SK-N-SH (cell line): ENCODE data around the gene PRKAR1A. TPM values are rescaled to one million over a fixed set of nuclear protein-coding genes. Genes with fewer than 3 reads are reported as not detected.

Experiments used
- CTCF ChIA-PET: fragments of 300-600, 350-600 bp; formaldehyde crosslinking; extraction: SDS; loops from one replicate; lab custom pipeline; 2021; lab: Yijun Ruan, JAX
- POLR2A ChIA-PET: fragments of 350-600 bp; sonication (Branson Sonifier 250); formaldehyde crosslinking; extraction: SDS; loops from one replicate; lab custom pipeline; 2020; ENCODE audit warnings: antibody characterized with exemption, inconsistent platforms; lab: Yijun Ruan, JAX
- DNase-seq: peaks from one replicate; pipeline ENCODE4 v3.0.0; 2012
- H2AFZ ChIP-seq: fragments of 200-600 bp; sonication (generic); 2 replicates; pipeline ENCODE4 v1.8.1; 2016; ENCODE audit warnings: antibody characterized with exemption, mild to moderate bottlenecking, low read depth
- H3F3A ChIP-seq: fragments of 200-600 bp; sonication (generic); replicated peaks from 2 replicates; pipeline ENCODE3; 2016; ENCODE audit warnings: antibody characterized with exemption, mild to moderate bottlenecking; ENCODE audit not compliant: insufficient read depth
- H3K27ac ChIP-seq, 2 experiments: fragments of 200-500 bp in 1 of 2; fragments of 200-600 bp in 1 of 2; sonication (Bioruptor generic) in 1 of 2; sonication (generic), shearing (Covaris generic) in 1 of 2; 2 replicates each; pipeline versions ENCODE4 v1.5.1 to v1.6.1; 2014 to 2016; ENCODE audit warnings: low read depth in 2 of 2, inconsistent platforms in 1 of 2, low read length in 1 of 2, mild to moderate bottlenecking in 1 of 2, mixed read lengths in 1 of 2
- H3K27me3 ChIP-seq: fragments of 200-600 bp; sonication (generic), shearing (Covaris generic); 2 replicates; pipeline ENCODE4 v1.6.1; 2016; ENCODE audit warnings: mixed run types; ENCODE audit not compliant: insufficient read depth
- H3K36me3 ChIP-seq, 2 experiments: fragments of 200-500 bp in 1 of 2; fragments of 200-600 bp in 1 of 2; sonication (Bioruptor generic) in 1 of 2; sonication (generic) in 1 of 2; replicated peaks in 1 of 2; 2 replicates each; pipeline versions ENCODE3 to v1.5.1; 2014 to 2016; ENCODE audit warnings: low read length in 1 of 2, mild to moderate bottlenecking in 1 of 2; ENCODE audit not compliant: insufficient read depth in 2 of 2, control insufficient read depth in 1 of 2
- H3K4me1 ChIP-seq, 2 experiments: fragments of 200-500 bp in 1 of 2; fragments of 200-600 bp in 1 of 2; sonication (Bioruptor generic) in 1 of 2; sonication (generic), shearing (Covaris generic) in 1 of 2; 2 replicates each; pipeline versions ENCODE4 v1.5.1 to v1.6.1; 2014 to 2016; ENCODE audit warnings: low read depth in 1 of 2, low read length in 1 of 2, mixed run types in 1 of 2; ENCODE audit not compliant: insufficient read depth in 2 of 2, control insufficient read depth in 1 of 2
- H3K4me2 ChIP-seq: fragments of 200-600 bp; sonication (generic), shearing (Covaris generic); 2 replicates; pipeline ENCODE4 v1.6.1; 2017; ENCODE audit warnings: mixed run types
- H3K4me3 ChIP-seq, 2 experiments: fragments of 200-500 bp in 1 of 2; fragments of 200-600 bp in 1 of 2; sonication (Bioruptor generic) in 1 of 2; sonication (generic), shearing (Covaris generic) in 1 of 2; 2 replicates each; pipeline versions ENCODE4 v1.5.1 to v1.8.1; 2014 to 2016; ENCODE audit warnings: low read depth in 2 of 2, inconsistent platforms in 1 of 2, low read length in 1 of 2, mild to moderate bottlenecking in 1 of 2, mixed read lengths in 1 of 2, moderate library complexity in 1 of 2
- H3K79me2 ChIP-seq: fragments of 200-600 bp; sonication (generic); 2 replicates; pipeline ENCODE4 v1.8.1; 2017; ENCODE audit warnings: mild to moderate bottlenecking; ENCODE audit not compliant: insufficient read depth
- H3K9ac ChIP-seq: fragments of 200-600 bp; sonication (generic); 2 replicates; pipeline ENCODE4 v1.6.1; 2017; ENCODE audit warnings: mixed run types
- H3K9me2 ChIP-seq: fragments of 200-600 bp; sonication (generic); 2 replicates; pipeline ENCODE4 v1.6.1; 2017; ENCODE audit warnings: mixed run types
- H3K9me3 ChIP-seq: fragments of 200-600 bp; sonication (generic); 2 replicates; pipeline ENCODE4 v1.6.1; 2017; ENCODE audit warnings: mixed run types, mild to moderate bottlenecking, moderate library complexity
- H4K20me1 ChIP-seq: fragments of 200-600 bp; sonication (generic); 2 replicates; pipeline ENCODE4 v1.6.1; 2017; ENCODE audit warnings: mild to moderate bottlenecking, mixed run types; ENCODE audit not compliant: insufficient read depth
- CTCF ChIP-seq: fragments of 200-600 bp; sonication (generic); IDR thresholded peaks from 2 replicates; pipeline ENCODE4 v1.6.1; 2017; ENCODE audit warnings: antibody characterized with exemption, mild to moderate bottlenecking, moderate library complexity
- ELF1 ChIP-seq: IDR thresholded peaks from 2 replicates; pipeline ENCODE4 v1.4.0; 2012
- EP300 ChIP-seq, 2 experiments: IDR thresholded peaks; 2 replicates each; pipeline versions ENCODE4 v1.4.0 to v1.6.1; 2012; ENCODE audit warnings: borderline replicate concordance in 1 of 2, low read depth in 1 of 2, low read length in 1 of 2
- EZH2phosphoT487 ChIP-seq: fragments of 200-600 bp; sonication (generic); IDR thresholded peaks from 2 replicates; pipeline ENCODE4 v1.6.1; 2017; ENCODE audit warnings: low read depth, mixed run types, mild to moderate bottlenecking, antibody characterized with exemption, moderate library complexity, borderline replicate concordance
- JUND ChIP-seq: IDR thresholded peaks from 2 replicates; pipeline ENCODE4 v1.4.0; 2012
- MAX ChIP-seq: IDR thresholded peaks from 2 replicates; pipeline ENCODE4 v1.4.0; 2012; ENCODE audit warnings: low read depth
- MEF2A ChIP-seq: IDR thresholded peaks from 2 replicates; pipeline ENCODE4 v1.4.0; 2012; ENCODE audit warnings: low read depth, borderline replicate concordance
- MXI1 ChIP-seq: IDR thresholded peaks from 2 replicates; pipeline ENCODE4 v1.6.1; 2012; ENCODE audit warnings: mild to moderate bottlenecking, low read depth, low read length, improper control_type of control experiment
- NFIC ChIP-seq: IDR thresholded peaks from 2 replicates; pipeline ENCODE4 v1.4.0; 2012; ENCODE audit warnings: borderline replicate concordance
- NRF1 ChIP-seq: IDR thresholded peaks from 2 replicates; pipeline ENCODE4 v1.6.1; 2012; ENCODE audit warnings: low read depth, mild to moderate bottlenecking, low read length
- PBX3 ChIP-seq: IDR thresholded peaks from 2 replicates; pipeline ENCODE4; 2012
- RFX5 ChIP-seq: IDR thresholded peaks from 2 replicates; pipeline ENCODE4 v1.6.1; 2012; ENCODE audit warnings: mild to moderate bottlenecking, improper control_type of control experiment, low read length
- RXRA ChIP-seq: IDR thresholded peaks from 2 replicates; pipeline ENCODE4 v1.4.0; 2012; ENCODE audit warnings: low read depth, mild to moderate bottlenecking, borderline replicate concordance
- SIN3A ChIP-seq: IDR thresholded peaks from 2 replicates; pipeline ENCODE4 v1.6.1; 2012; ENCODE audit warnings: low read depth, mild to moderate bottlenecking, low read length, moderate library complexity, borderline replicate concordance
- SMC3 ChIP-seq: IDR thresholded peaks from 2 replicates; pipeline ENCODE4 v1.6.1; 2012; ENCODE audit warnings: low read depth, low read length, improper control_type of control experiment
- TAF1 ChIP-seq: IDR thresholded peaks from 2 replicates; pipeline ENCODE4 v1.6.1; 2012; ENCODE audit warnings: low read depth, mild to moderate bottlenecking, low read length, moderate library complexity, borderline replicate concordance
- TEAD4 ChIP-seq: IDR thresholded peaks from 2 replicates; pipeline ENCODE4 v1.4.0; 2012; ENCODE audit warnings: mild to moderate bottlenecking, borderline replicate concordance; ENCODE audit not compliant: insufficient read depth
- YY1 ChIP-seq: IDR thresholded peaks from 2 replicates; pipeline ENCODE4 v1.4.0; 2012; ENCODE audit warnings: low read depth, mild to moderate bottlenecking
- WGBS: methylation state at CpG from one replicate; pipeline ENCODE4 v1.1.6; 2017; ENCODE audit warnings: low lambda C conversion rate; 5-methylcytosine and 5-hydroxymethylcytosine counted together
- polyA plus RNA-seq, 3 experiments: library from polyadenylated mRNA; depleted of rRNA; stranded (reverse); fragments of >200 nt; gene quantifications; 2 replicates each; pipeline ENCODE4 v1.2.3, GENCODE V29; 2012

Gene PRKAR1A
- polyA plus RNA-seq, 1 of the 3 experiments (the other 2 are of a cell fraction): 195 TPM

GRCh38 chr17:68534695-68535088 is 22.5 kb downstream of the PRKAR1A start:
- Histone ChIP-seq H3K4me1 (no peaks in the 10 kb centered on the region), H3K9me3 (no peaks in the 10 kb centered on the region), H2AFZ (no peak overlapping the region), H3K79me2 (peaks cover 7% of the 10 kb centered on the region; the same call in 1 of the 2 replicates), H3K27ac (no peak overlapping the region), H3K27me3 (no peaks in the 10 kb centered on the region), H3K4me2 (no peak overlapping the region), H3K4me3 (no peak overlapping the region), H3K36me3 (peaks cover 79 to 97% of the 10 kb centered on the region in 2 experiments)
- DNase-seq: no peak
- ChIA-PET CTCF (interaction anchor here (1.4 to 1.5 kb wide), 3 partner anchors 8 to 237 kb away, joined by 3 to 10 read pairs (median 4); no protein-coding TSS in a partner anchor), POLR2A (no interaction called here)
- no peak for TF ChIP-seq PBX3
- no peak for TF ChIP-seq JUND
- TF ChIP-seq MAX: no peak
- no peak for TF ChIP-seq NRF1
- TF ChIP-seq SIN3A: no peak
- TF ChIP-seq RXRA: no peak
- TF ChIP-seq EP300 (IDR thresholded peaks at IDR 0.05; ENCODE audit: borderline replicate concordance in 1 of 2, low read depth in 1 of 2, low read length in 1 of 2): no peak
- no peak for TF ChIP-seq CTCF
- TF ChIP-seq YY1: no peak
- no peak for TF ChIP-seq SMC3
- no peak for TF ChIP-seq TEAD4
- no peak for TF ChIP-seq ELF1
- no peak for TF ChIP-seq RFX5
- TF ChIP-seq MXI1: no peak
- TF ChIP-seq, all 33 proteins: peak for 0
- Histone ChIP-seq H4K20me1 (no peaks in the 10 kb centered on the region), H3K9ac (no peak overlapping the region), H3K9me2 (no peaks in the 10 kb centered on the region), H3F3A (peaks cover 11% of the 10 kb centered on the region)
- WGBS: 96% methylated on average over 6 of the region's 6 CpGs

GRCh38 chr17:68535922-68536321 is 23.7 kb downstream of the PRKAR1A start:
- TF ChIP-seq JUND: no peak
- TF ChIP-seq NFIC: no peak
- no peak for TF ChIP-seq TEAD4
- no peak for TF ChIP-seq ELF1
- no peak for TF ChIP-seq TAF1
- TF ChIP-seq MEF2A: no peak
- no peak for TF ChIP-seq EZH2phosphoT487
- TF ChIP-seq NRF1: no peak
- no peak for TF ChIP-seq PBX3
- Histone ChIP-seq H3K79me2 (peaks cover 7% of the 10 kb centered on the region; the same call in 1 of the 2 replicates), H3K4me1 (no peaks in the 10 kb centered on the region), H4K20me1 (no peaks in the 10 kb centered on the region), H3F3A (peaks cover 11% of the 10 kb centered on the region), H3K36me3 (peaks cover 67 to 94% of the 10 kb centered on the region in 2 experiments), H3K27me3 (no peaks in the 10 kb centered on the region), H3K9ac (no peak overlapping the region), H3K9me2 (no peaks in the 10 kb centered on the region), H2AFZ (no peak overlapping the region), H3K9me3 (no peaks in the 10 kb centered on the region), H3K4me2 (no peak overlapping the region), H3K4me3 (no peak overlapping the region), H3K27ac (no peak overlapping the region)
- no peak for DNase-seq
- ChIA-PET CTCF (interaction anchor here (0.6 to 0.7 kb wide), 2 partner anchors 517 to 836 kb away, joined by 3 read pairs; no protein-coding TSS in a partner anchor), POLR2A (no interaction called here)
- 84% methylated on average over 3 of the region's 3 CpGs for WGBS
